ENCODE measurements around the gene EHF.
"Not testable (repeated sequence)": the region's sequence is repeated elsewhere in the genome, so short reads cannot be mapped to it uniquely, and the experiment has no call there.

The EHF gene

GRCh38 chr11:34586488-34587281, 34.2 kb upstream of the EHF start:
- ChIA-PET CTCF (interaction anchor here (0.8 to 2.7 kb wide), 6 partner anchors 8 to 312 kb away, joined by 3 to 8 read pairs (median 3); no protein-coding TSS in a partner anchor), POLR2A (no interaction called here)
- TF ChIP-seq BHLHE40 (IDR thresholded peaks at IDR 0.05; ENCODE audit: borderline replicate concordance) (no peak), ELF4 (IDR thresholded peaks at IDR 0.05) (no peak), FOXK2 (IDR thresholded peaks at IDR 0.05) (no peak), FOXA1 (IDR thresholded peaks at IDR 0.05) (no peak), FOXM1 (IDR thresholded peaks at IDR 0.05; ENCODE audit: borderline replicate concordance) (no peak), TARDBP (IDR thresholded peaks at IDR 0.05) (no peak), SUZ12 (IDR thresholded peaks at IDR 0.05) (no peak)
- DNase-seq (ENCODE audit: extremely low spot score): no peak

- ChIA-PET CTCF (interaction anchor here (0.9 to 2.7 kb wide), 5 partner anchors 12 to 806 kb away, joined by 3 to 8 read pairs (median 3); no protein-coding TSS in a partner anchor), POLR2A (no interaction called here)
- TF ChIP-seq ELF4 (IDR thresholded peaks at IDR 0.05) (no peak), FOXK2 (IDR thresholded peaks at IDR 0.05) (no peak), LEF1 (IDR thresholded peaks at IDR 0.05; ENCODE audit: borderline replicate concordance) (no peak), ARNT (IDR thresholded peaks at IDR 0.05) (no peak), TARDBP (IDR thresholded peaks at IDR 0.05) (no peak), FOXA1 (IDR thresholded peaks at IDR 0.05) (no peak)
- DNase-seq (ENCODE audit: extremely low spot score): no peak
Observed at GRCh38 chr11:34587282-34587677, 33.6 kb upstream of the EHF start.

GRCh38 chr11:34588023-34588422, 32.9 kb upstream of the EHF start:
- DNase-seq (ENCODE audit: extremely low spot score): no peak
- CTCF ChIA-PET: interaction anchor here (0.5 to 0.9 kb wide), 2 partner anchors 803 to 805 kb away, joined by 3 read pairs; no protein-coding TSS in a partner anchor
- TF ChIP-seq NFRKB (IDR thresholded peaks at IDR 0.05) (no peak), FOXA1 (IDR thresholded peaks at IDR 0.05) (no peak), PKNOX1 (IDR thresholded peaks at IDR 0.05) (no peak), LEF1 (IDR thresholded peaks at IDR 0.05; ENCODE audit: borderline replicate concordance) (no peak), ARNT (IDR thresholded peaks at IDR 0.05) (no peak)
- POLR2A ChIA-PET: no interaction called here

- ChIA-PET CTCF (no interaction called here), POLR2A (no interaction called here)
- TF ChIP-seq PKNOX1 (IDR thresholded peaks at IDR 0.05): no peak
- no peak for TF ChIP-seq LEF1 (IDR thresholded peaks at IDR 0.05; ENCODE audit: borderline replicate concordance)
- TF ChIP-seq NFRKB (IDR thresholded peaks at IDR 0.05): no peak
- TF ChIP-seq ARNT (IDR thresholded peaks at IDR 0.05): no peak
- no peak for TF ChIP-seq FOXK2 (IDR thresholded peaks at IDR 0.05)
- no peak for TF ChIP-seq FOXM1 (IDR thresholded peaks at IDR 0.05; ENCODE audit: borderline replicate concordance)
- TF ChIP-seq ZNF384 (IDR thresholded peaks at IDR 0.05): no peak
- TF ChIP-seq CTBP1 (IDR thresholded peaks at IDR 0.05; ENCODE audit: borderline replicate concordance): no peak
Observed at GRCh38 chr11:34588701-34589100, 32.2 kb upstream of the EHF start.

GRCh38 chr11:34589177-34589576, 31.7 kb upstream of the EHF start:
- DNase-seq (ENCODE audit: extremely low spot score); POLR2A ChIA-PET; CTCF ChIA-PET: not testable (repeated sequence)

More at GRCh38 chr11:34588701-34589100, 32.2 kb upstream of the EHF start:
- no peak for DNase-seq (ENCODE audit: extremely low spot score)

GRCh38 chr11:34593085-34593484, 27.8 kb upstream of the EHF start:
- DNase-seq (ENCODE audit: extremely low spot score): no peak
- POLR2A ChIA-PET: no interaction called here
- CTCF ChIA-PET: no interaction called here
- TF ChIP-seq NFRKB (IDR thresholded peaks at IDR 0.05) (no peak), LEF1 (IDR thresholded peaks at IDR 0.05; ENCODE audit: borderline replicate concordance) (no peak), FOXM1 (IDR thresholded peaks at IDR 0.05; ENCODE audit: borderline replicate concordance) (no peak), SP1 (IDR thresholded peaks at IDR 0.05) (no peak), ELF4 (IDR thresholded peaks at IDR 0.05) (no peak), BHLHE40 (IDR thresholded peaks at IDR 0.05; ENCODE audit: borderline replicate concordance) (no peak), SUZ12 (IDR thresholded peaks at IDR 0.05) (no peak), PKNOX1 (IDR thresholded peaks at IDR 0.05) (no peak), TARDBP (IDR thresholded peaks at IDR 0.05) (no peak), ZNF384 (IDR thresholded peaks at IDR 0.05) (no peak), L3MBTL2 (conservative IDR thresholded peaks at IDR 0.05) (no peak), ARNT (IDR thresholded peaks at IDR 0.05) (no peak)

GRCh38 chr11:34594603-34595002, 26.3 kb upstream of the EHF start:
- POLR2A ChIA-PET: no interaction called here
- DNase-seq (ENCODE audit: extremely low spot score): no peak
- CTCF ChIA-PET: interaction anchor here (0.6 to 0.9 kb wide), 2 partner anchors 9 to 275 kb away, joined by 3 read pairs; no protein-coding TSS in a partner anchor
- no peak for TF ChIP-seq NFRKB (IDR thresholded peaks at IDR 0.05)
- TF ChIP-seq FOXK2 (IDR thresholded peaks at IDR 0.05): no peak
- TF ChIP-seq ELF4 (IDR thresholded peaks at IDR 0.05): no peak
- TF ChIP-seq FOXA1 (IDR thresholded peaks at IDR 0.05): no peak
- no peak for TF ChIP-seq ZNF384 (IDR thresholded peaks at IDR 0.05)
- TF ChIP-seq PKNOX1 (IDR thresholded peaks at IDR 0.05): no peak
- no peak for TF ChIP-seq CTBP1 (IDR thresholded peaks at IDR 0.05; ENCODE audit: borderline replicate concordance)
- no peak for TF ChIP-seq SUZ12 (IDR thresholded peaks at IDR 0.05)
- no peak for TF ChIP-seq ARNT (IDR thresholded peaks at IDR 0.05)
- no peak for TF ChIP-seq TARDBP (IDR thresholded peaks at IDR 0.05)
- no peak for TF ChIP-seq HDGF (IDR thresholded peaks at IDR 0.05; ENCODE audit: borderline replicate concordance)
- no peak for TF ChIP-seq SP1 (IDR thresholded peaks at IDR 0.05)
- no peak for TF ChIP-seq FOXM1 (IDR thresholded peaks at IDR 0.05; ENCODE audit: borderline replicate concordance)
- TF ChIP-seq BHLHE40 (IDR thresholded peaks at IDR 0.05; ENCODE audit: borderline replicate concordance): no peak
- TF ChIP-seq L3MBTL2 (conservative IDR thresholded peaks at IDR 0.05): no peak
- TF ChIP-seq LEF1 (IDR thresholded peaks at IDR 0.05; ENCODE audit: borderline replicate concordance): no peak
